ENCODE measurements around the gene TTC34.

Gene TTC34

DNA sequence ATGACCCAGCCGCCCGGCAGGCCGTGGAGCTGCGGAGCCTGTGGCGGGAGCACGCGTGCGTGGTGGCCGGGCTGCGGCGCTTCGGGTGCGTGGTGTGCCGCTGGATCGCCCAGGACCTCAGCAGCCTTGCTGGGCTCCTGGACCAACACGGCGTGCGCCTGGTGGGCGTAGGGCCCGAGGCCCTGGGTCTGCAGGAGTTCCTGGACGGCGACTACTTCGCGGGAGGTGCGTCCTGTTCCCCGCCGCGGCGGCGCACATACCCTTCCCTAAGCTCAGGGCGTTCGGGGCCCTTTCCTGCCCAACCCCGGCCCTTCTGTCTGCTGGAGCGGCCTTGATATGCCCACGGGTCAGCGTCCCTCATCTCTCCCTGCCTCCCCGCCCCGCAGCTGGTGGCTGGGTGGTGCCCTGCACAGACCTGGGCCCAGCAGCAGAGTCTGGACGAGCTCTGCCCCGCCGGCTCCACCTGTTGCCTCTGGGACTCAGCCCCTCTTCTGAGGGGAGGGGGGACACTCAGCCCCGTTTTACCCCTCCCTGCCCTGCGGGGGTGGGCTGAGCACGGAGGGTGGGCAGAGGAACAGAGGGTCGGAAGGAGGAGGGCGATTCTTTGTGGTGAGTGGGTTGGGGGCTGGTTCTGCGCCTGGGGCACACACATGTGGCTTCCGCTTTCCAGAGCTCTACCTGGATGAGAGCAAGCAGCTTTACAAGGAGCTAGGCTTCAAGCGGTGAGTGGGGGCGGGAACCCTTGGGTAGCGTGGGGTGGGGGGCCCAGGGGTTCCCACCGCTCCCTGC is 214.2 kb downstream of the TTC34 start:
- TF ChIP-seq SPI1 (IDR thresholded peaks at IDR 0.05; ENCODE audit: low read depth, low read length) = no peak
- TF ChIP-seq POLR2AphosphoS5 (IDR thresholded peaks at IDR 0.05; ENCODE audit: low read depth, low read length) = no peak
- TF ChIP-seq POU2F2 (IDR thresholded peaks at IDR 0.05; ENCODE audit: low read depth, low read length) = no peak
- TF ChIP-seq TAF1 (IDR thresholded peaks at IDR 0.05; ENCODE audit: low read depth, low read length) = no peak
- no peak for TF ChIP-seq POLR2A (IDR thresholded peaks at IDR 0.05; ENCODE audit: low read depth, low read length)
- no peak for TF ChIP-seq PAX5 (IDR thresholded peaks at IDR 0.05; ENCODE audit: insufficient read depth, low read length, severe bottlenecking)
- peak; percentile 51 for FAIRE-seq
- no peak for DNase-seq (ENCODE audit: insufficient read length, low spot score)

DNA sequence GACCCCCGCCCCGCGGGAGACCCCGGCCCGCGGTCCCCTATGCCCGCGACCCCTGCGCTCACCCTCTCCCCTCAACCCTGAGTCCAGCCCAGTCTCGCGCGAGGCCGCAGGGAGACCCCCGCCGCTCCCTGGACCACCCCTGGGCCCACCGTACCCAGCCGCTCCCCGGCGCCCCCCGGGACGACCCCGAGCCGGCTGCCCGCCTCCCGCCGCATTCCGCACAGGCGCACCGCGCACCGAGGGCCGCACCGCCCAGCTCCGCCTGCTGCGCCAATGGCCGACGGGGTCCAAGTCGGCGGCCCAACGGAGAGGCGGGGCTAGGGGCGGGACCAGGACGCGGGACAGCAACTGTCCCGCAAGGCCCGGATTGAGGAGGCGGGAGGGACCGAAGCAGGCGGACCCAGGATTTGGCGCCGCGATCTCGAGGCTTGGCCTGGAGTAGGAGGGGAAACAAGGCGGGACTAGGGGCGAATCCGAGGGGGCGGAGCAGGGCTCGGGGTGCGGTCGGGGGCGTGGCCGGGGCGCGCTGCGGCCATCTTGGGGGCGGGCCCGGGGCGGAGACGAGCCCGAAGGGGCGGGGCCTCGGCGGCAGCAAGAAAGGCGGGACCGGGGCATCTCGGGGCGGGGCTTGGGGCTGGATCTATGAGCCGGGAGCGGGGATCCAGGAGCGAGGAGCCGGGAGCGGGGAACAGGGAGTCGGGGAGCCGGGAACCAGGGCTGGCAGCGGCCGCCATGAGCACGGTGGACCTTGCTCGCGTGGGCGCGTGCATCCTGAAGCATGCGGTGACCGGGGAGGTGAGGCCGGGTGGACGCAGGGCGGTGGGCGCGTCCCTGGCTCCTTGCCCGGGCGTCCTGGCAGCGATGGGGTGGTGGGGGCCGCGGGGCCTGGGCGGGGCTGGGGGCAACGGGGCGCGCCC is 215.1 kb downstream of the TTC34 start, which contains the start of gene PRXL2B:
Gene PRXL2B, plus strand, starts transcription at position 624 of the 917 bp plus-strand sequence. Its CDS starts 109 bp downstream, at position 733.
- FAIRE-seq (peak; percentile 99), DNase-seq (ENCODE audit: insufficient read length, low spot score) (peak; percentile 97)
- TF ChIP-seq POU2F2 (IDR thresholded peaks at IDR 0.05; ENCODE audit: low read depth, low read length) (no peak), TAF1 (IDR thresholded peaks at IDR 0.05; ENCODE audit: low read depth, low read length) (no peak), PAX5 (IDR thresholded peaks at IDR 0.05; ENCODE audit: insufficient read depth, low read length, severe bottlenecking) (no peak), POLR2AphosphoS5 (IDR thresholded peaks at IDR 0.05; ENCODE audit: low read depth, low read length) (no peak), SPI1 (IDR thresholded peaks at IDR 0.05; ENCODE audit: low read depth, low read length) (no peak)
